ENCODE measurements around the gene SLC9A9.

SLC9A9 gene

GRCh38 chr3:143266927-143267326 lies 581.3 kb downstream of the SLC9A9 start:
- DNase-seq = no peak

DNA sequence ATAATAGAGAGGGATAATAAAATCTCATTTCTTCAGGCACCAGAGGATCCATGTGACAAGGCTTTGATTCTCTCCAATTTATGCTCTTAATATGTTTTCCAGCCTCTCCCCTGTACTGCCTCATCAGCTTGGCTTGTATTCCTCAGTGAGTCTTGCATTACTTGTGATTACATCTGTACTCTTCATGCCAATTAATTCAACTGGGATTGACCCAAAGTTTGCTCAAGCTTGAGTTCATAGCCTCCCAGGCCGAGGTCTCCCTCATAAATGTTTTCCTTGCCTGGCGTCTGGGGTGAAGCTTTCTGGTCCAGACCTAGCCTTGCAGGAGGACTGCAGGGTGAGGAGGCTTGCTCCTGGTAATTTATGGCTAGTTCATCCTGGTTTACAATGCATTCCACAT lies 581.8 kb downstream of the SLC9A9 start:
- no peak for DNase-seq

DNA sequence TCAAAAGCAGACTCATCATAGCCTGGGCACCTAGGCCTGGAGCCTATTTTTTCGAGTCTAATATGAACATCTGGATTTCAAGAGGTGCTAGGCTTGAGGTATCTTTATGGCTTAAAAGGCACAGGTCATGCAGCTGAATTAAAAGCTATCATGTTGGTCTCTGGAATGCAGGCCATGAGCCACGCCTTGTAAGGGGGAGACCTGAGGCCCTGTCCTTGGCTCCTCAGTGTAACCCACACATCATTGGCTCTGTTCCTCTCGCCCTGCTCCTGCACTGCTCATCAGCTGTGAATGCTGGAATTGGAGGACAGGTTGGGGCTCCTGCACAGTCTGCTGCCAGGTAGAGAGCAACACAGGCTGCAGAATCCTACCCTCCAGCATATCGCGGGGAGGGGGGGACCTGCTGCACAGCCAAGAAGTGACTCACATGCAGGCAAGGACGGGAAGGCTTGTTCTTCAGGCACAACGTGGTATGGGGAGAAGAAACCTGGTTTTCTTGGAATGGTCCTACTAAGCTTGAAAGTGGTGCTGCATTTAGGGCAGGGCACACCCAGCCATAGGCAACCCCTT lies 582.7 kb downstream of the SLC9A9 start:
- DNase-seq = no peak

GRCh38 chr3:143263852-143264513 lies 584.3 kb downstream of the SLC9A9 start:
- DNase-seq = no peak

DNA sequence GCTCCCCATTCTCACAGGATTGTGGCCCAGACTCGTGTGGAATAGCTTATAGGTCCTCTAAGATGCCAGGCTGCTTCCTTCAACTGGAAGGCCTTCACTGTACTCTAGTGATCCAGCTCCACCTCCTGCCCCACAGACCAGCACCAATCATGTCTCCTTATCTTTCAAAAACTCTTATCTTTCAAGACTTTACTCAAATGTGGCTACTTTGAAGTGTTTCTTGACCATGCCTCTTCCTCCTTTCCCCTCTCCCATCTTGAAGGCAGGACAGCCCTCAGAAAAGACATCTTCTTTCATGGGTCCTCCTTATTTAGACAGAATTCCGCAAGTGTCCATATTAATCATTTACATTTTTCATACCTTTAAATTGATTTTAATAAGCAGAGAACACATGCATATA lies 586.4 kb downstream of the SLC9A9 start:
- DNase-seq = no peak

GRCh38 chr3:143258692-143259091 lies 589.6 kb downstream of the SLC9A9 start:
- no peak for DNase-seq

DNA sequence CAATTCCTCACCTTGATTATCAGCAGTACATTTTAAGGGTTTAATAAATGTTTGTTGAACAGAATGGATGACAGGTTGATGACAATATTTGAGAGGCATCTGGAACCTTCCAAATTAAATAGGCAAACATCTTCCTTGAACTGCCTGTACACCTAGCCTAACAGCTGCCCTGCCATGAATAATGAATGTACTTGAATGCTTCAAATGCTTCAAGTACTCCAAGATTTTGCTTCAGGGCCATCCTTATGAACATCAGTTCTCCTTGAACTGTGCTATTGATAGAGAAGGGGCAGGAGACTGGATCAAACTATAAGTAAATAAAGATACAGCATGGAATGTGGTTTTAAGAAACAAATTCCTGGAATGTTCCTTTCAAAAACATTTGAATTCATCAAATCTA lies 591.9 kb downstream of the SLC9A9 start:
- DNase-seq = no peak

- no peak for DNase-seq
These were observed 592.5 kb downstream of the SLC9A9 start for GRCh38 chr3:143255739-143256138.

- DNase-seq = peak; percentile 53
These were observed 595.3 kb downstream of the SLC9A9 start for GRCh38 chr3:143252931-143253330.

- no peak for DNase-seq
These were observed 599.3 kb downstream of the SLC9A9 start for GRCh38 chr3:143249014-143249413.

DNA sequence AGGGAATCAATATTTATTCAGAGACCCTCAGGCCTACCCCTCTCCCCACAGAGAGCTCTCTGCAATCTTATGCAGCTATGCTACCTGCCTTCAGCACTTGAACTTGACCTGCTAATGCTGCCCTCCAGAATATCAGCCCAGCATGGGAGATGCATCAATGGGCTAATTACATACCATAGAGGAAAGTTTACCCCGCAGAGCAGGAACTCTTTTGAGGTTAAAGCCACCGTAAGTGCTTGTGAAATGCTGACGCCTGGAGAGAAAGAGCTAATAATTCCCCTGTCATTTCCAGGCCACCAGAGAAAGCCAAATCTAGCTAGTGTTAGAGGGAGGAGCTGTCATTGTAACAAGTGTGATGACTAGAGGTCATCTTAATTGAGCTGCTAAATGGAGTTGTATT lies 601.2 kb downstream of the SLC9A9 start:
- no peak for DNase-seq

GRCh38 chr3:143245692-143246091 lies 602.6 kb downstream of the SLC9A9 start:
- no peak for DNase-seq

- DNase-seq = no peak
These were observed 603.7 kb downstream of the SLC9A9 start for GRCh38 chr3:143244516-143245063.

DNA sequence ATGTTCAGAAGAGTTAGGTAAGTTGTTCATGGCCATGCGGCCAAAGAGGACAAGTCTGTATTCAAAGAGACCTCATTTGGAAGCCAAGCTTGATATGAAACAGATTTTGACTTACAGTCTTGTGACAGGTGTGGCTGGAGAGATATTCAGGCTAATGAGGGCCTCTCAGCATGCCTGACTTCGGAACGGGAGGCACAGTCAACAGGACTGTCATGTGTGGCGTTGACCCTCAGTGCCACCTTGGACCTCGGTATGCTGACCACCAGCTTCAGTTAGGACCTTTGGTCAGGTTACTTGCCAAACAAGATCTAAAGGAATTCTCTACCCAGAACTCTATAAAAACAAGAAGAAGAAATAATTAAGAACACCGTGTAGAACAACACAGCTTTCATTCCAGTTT lies 604.6 kb downstream of the SLC9A9 start:
- no peak for DNase-seq

DNA sequence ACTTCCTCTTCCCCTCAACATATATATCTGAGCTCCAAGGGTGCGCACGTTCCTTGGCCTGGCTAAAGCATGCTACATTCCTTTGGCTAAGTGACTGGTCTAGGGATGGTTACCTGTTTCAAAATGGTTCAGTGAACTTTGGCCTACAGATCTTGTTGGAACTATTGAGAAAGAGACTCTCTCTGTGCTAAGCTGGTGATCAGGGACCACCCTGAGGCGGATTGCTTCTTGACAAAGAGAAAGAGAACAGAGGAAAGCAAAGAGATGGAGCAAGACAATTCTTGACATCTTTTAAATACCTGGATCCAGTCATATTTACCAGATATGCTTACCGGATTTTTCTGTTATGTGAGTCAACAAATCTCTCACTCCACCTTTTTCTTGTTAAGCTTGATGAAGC lies 605.6 kb downstream of the SLC9A9 start:
- no peak for DNase-seq

DNA sequence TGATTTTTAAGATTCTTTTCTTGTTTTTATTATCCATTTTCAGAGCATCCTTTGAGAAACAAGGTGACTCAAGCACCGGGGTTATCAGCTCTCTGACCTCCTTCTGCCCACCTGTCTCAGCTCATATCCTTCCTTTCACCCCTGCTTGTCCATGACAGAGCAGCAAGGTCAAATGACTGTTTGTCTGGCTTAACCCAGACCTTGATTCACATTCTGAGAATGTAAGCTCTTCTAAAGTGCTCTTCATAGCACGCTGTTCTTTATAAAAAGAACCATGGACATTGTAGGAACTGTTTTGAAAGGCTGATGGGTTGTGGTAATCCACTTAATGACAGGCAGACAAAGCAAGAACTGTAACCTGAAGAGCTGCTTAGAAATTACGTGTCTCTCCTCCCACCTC lies 606.2 kb downstream of the SLC9A9 start:
- no peak for DNase-seq

- no peak for DNase-seq
These were observed 606.8 kb downstream of the SLC9A9 start for GRCh38 chr3:143241481-143241951.

DNA sequence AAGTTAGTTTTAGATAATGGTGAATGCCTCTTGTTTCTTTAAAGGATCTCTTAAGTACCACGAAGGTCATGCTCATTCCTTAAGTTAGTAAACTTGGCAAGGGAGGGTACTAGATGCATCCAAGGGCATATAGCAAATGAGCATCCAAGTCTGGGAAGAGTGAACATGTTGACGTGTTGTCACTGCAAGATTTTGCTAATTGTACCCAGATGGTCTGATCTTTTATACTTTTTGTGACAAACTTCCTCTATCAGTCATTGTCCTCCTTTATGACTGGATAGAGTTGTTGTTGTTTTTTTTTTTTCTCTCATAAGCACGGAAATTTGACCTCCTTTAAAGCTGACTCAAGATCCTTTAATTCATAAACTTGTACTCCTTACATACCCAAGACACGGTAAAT lies 607.4 kb downstream of the SLC9A9 start:
- DNase-seq = no peak

GRCh38 chr3:143239031-143239430 lies 609.2 kb downstream of the SLC9A9 start:
- DNase-seq = peak; percentile 57

DNA sequence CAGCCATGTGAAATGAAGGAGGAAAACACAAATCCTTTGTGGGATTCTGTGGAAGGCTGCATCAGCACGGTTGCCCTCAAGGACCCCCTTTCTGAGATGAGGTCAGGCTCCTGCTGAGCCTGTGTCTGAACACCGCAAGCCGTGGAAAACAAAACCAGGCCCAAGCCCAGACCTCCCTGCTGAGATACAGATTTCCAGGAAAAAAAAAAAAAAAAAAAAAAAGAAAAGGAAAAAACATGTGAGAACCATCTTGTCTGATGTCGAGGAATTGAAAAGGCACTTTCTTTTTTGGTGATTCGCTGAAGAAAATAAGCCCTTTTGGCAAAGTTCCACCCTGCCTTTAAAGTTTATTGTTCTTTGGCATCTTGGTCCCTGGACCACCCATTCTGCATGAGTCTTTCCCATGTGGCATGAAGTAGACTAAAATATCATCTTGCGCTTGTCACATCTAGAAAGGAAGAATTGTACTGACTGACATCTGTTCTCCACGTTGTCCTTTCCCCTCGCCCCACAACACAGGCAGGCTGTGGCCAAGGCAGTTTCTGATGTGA lies 611.1 kb downstream of the SLC9A9 start:
- no peak for DNase-seq

DNA sequence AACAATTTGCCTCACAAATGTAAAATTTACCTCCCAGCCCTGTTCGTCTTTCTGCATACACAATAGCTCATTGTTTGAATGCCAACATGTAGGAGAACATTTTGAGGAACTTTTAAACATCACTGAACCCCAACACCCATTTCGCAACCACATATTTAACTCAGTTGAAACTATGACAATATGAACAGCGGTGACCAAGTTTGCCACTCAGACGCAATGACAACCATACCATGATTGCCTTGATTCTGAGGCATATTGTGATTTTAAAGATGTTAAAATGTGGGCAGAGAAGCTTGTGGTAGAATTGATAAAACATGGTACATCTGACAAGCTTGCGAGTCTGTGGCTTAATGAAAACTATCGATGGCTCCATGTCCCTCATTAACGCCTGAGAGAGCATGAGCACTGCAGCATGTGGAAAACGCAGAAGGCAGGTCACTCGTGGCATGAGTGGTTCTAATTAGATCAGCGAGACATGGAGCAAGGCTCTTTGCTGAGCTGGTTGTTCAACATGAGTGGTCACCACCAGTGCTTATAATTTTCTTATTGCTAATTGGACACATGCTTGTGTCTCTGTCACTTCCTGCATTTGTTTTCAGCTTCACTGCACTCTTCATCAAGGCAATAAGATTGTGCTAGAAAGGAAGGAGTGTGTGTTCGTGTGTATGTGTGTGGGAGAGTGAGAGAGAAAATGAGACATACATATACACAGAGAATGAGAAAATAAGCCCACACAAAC lies 611.9 kb downstream of the SLC9A9 start:
- no peak for DNase-seq

DNA sequence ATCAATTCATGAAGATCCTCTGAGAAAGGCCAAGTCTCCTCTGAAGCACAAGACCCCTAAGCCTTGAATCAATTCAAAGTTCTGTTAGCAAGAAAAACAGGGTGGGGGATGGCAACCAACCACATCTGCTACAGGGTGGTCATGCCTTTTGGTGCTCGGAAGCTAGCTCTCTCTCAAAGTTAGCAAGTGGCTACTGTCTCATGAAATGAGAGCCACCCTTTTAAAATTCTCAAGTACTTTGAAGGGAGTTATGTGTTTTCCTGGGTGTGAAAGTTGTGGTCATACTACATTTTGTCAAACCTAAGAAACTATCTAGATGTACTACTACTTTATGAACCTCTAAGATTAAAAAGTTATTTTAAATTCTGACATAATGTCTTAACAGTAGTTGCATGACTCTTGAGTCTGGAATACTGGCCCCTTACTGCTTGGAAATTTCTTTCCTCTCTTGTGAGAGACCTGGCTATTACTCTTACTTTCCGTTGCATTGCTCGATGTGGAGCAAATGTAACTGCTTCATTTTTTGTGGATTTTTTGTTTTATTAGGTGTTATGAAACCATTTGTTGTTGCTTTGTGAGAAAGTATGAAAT lies 612.6 kb downstream of the SLC9A9 start:
- no peak for DNase-seq

GRCh38 chr3:143234526-143234925 lies 613.7 kb downstream of the SLC9A9 start:
- DNase-seq = peak; percentile 4
